GM19395 (cell line): Measurements from ENCODE around the gene DNAI7.

Source experiments
- ATAC-seq: cut with Tn5 transposase; IDR thresholded peaks from one replicate; pipeline ENCODE4 v1.9.1; 2021; ENCODE audit warnings: mild to moderate bottlenecking, moderate library complexity; ENCODE audit not compliant: unreplicated experiment

The DNAI7 gene

DNA sequence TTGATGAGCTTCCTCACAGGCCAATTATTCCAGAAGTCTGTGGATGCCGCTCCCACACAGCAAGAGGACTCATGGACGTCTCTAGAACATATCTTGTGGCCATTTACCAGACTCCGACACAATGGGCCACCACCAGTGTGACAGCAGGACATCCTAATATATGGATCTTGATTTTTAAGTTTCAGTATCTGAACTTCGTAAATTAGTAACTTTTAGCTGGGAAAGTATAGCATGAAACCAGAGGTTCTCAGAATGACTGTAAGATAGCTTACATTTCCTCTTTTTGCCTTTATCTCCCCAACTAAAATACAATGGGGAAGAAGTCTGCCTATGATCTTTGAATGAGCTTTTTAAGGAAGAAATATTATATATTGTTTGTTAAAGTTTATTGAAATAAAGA, 87.0 kb downstream of the DNAI7 start:
- peak; percentile 97 for ATAC-seq

GRCh38 chr12:25106818-25107217, 88.1 kb downstream of the DNAI7 start:
- no peak for ATAC-seq

DNA sequence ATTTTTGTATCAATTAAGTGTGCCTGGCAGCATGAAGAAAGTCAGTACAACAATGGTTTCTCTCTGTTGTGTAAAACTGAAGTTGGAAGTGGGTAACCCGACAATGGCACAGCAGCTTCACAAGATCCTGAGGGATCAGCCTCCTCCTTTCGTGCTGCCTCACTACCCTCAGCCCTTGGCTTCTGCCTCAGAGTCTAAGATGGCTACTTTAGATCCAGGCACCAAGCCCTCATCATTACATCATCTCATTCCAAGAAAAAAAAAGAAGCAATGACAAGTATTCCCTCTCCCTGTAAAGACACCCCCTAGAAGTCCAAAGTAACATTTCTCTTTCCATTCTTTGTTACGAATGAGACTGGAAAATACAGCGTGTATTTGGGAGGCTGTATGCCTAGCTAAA, 92.6 kb downstream of the DNAI7 start:
- no peak for ATAC-seq

DNA sequence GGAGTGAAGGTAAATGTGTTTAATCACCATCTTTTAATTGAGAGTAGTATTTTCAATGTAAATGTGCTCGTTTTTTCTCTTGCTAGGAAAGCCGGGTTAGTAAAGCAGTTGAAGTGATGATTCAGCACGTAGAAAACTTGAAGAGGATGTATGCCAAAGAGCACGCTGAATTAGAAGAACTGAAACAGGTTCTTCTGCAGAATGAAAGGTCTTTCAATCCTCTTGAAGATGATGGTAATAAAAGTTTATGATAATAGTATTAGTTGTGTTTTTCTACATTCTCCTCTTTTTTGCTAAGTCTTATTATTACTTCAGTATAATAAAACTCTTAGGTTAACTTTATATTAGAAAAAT, 93.9 kb downstream of the DNAI7 start:
- peak; percentile 76 for ATAC-seq

DNA sequence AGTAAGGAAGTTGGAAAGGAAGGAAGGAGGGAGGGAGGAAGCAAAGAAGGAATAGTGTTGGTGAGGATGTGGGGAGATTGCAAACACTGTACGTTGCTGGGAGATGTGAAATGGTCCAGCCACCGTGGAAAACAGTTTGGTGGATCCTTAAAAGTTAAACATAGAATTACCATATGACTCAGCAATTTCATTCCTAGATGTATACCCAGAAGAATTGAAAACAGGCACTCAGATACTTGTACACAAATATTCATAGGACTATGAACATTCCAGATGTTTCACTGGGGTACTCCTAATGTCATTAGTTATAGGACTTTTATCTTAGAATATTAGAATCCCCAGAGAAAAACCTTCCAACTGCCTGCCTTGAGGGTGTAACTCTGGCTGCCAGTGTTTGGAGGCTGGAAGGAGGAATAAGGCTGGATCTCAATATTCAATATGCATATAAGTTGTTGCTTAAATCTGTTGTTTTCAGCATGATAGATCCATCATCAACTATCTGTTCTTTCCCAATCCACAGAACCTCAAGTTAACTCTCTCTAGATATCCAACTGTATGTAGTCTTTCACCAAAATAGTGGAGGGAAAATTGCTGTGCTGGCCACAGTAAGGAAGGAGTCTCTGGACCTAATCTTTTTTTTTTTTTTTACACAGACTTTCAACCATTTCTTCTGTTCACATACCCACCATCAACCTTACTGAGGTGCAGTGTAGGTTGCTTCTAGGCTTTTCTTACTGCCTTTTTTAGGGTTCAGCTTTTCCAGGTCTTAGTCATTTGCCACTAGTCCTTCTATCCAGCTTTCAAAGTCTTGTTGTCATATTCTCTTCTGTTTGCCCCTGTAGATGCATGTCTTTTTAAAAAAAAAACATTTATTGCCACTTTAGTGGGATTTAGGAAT, 94.5 kb downstream of the DNAI7 start:
- ATAC-seq = peak; percentile 52

GRCh38 chr12:25099010-25099409, 96.0 kb downstream of the DNAI7 start:
- ATAC-seq = no peak

DNA sequence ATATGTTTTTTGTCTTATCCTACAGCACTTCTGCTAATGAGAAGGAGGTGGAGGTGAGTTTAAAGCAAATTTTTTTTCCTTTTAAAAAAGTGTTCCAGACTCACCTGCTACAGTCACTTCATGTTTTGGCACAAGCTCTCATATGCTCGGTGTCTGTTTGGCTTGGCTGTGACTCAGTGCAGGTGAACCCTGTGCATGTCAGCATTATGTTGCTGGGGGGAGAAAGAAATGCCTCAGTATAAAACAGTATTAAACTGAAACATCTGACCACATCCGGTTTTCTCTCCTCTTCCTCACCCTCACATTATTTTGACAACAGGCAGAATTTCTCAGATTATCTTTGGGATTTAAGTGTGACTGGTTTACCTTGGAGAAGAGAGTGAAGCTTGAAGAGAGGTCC, 105.2 kb downstream of the DNAI7 start:
- ATAC-seq = no peak

- ATAC-seq = no peak
These were observed 107.4 kb downstream of the DNAI7 start for GRCh38 chr12:25087596-25087995.

- no peak for ATAC-seq
These were observed 110.1 kb downstream of the DNAI7 start for GRCh38 chr12:25084816-25085215.

DNA sequence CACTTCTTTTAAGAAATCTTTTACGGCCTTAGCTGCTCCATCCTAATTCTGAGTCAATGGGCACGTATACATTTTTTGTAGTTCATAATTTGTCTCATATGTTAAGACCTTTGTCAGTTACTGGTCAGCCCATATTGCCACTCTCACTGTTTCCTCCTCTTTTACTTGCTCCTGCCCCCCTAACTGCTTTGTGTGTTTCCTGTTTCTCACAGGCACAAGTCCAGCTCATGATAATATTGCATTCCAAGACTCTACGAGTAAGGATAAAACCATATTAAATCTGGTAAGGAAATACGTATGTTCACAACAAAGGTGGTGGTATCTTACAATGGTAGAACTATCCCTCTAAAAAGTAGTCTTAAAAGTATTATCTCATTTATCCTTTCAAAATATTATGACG, 111.7 kb downstream of the DNAI7 start:
- ATAC-seq = no peak

GRCh38 chr12:25082628-25083027, 112.3 kb downstream of the DNAI7 start:
- ATAC-seq = no peak

- no peak for ATAC-seq
These were observed 115.6 kb downstream of the DNAI7 start for GRCh38 chr12:25079393-25079792.

DNA sequence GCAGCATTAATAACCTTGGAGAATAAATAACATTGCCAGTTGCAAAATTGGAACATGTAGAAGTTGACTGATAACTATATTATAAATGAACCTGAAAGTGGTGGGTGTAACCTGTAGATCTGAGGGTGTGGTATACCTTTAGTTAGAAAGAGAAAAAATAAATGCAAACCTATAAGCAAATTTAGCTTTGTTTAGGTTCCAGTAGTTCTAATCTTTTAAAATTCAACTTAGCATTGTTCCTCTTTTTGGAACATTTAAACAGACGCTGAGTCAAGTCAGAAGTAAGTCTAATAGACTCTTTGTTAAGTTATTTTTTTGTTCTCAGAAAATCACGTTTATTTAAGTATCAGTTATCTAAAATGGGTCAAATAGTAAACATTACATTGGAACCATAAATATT, 120.0 kb downstream of the DNAI7 start:
- ATAC-seq = no peak

DNA sequence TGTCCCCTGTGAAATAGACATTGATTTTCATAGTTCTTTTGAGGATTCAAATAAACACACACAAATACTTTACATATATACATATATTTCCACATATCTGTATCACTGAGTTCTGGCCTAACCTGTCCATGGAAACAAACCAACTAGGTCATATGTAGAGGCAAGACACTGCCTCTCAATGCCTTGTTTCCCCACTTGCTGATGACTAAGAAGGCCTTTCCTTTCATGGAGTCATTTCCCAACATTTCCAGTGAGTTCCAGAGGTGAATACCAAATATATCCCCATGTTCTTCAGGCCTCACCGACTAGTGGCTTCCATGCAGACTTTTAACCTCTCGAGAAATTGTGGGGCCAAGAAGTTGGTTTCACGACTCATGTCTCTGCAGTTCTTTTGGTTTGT, 120.8 kb downstream of the DNAI7 start:
- no peak for ATAC-seq

- ATAC-seq = no peak
These were observed 121.9 kb downstream of the DNAI7 start for GRCh38 chr12:25072906-25073650.

DNA sequence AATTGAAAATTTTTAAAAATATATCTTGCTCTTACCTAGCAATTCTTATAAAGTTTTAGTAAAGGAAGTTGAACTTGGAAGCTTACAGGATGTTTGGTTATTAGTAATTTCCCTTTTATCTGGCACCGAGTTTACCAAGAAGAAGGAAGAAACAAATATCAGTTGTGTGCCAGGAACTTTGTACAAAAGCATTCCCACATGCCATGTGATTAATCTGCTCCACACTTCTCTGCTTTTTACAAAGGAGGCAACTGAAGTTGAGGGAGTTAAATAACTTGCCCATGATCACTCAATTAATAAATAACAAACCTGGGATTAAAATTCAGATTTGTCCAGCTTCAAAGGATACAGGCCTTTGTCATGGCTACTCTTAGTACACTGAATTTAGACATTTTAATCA, 123.6 kb downstream of the DNAI7 start:
- no peak for ATAC-seq

DNA sequence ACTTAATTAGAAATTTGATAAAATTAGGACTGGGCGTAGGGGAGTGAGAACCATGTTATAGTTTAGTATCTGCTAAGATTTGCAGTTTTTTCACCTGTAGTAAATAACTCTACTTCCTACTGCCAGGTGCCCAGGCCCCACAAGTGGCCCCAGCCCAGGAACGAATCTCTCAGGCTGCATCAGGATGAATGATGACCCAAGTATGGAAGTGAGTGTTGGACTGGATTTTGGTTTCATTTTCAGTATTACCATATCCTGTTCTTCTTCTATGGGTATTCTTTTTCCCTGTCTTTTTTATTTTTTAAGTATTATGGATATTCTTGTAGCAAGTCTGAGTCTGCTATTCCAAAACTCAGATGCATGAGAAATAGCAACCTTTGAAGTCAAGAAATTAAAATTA, 125.7 kb downstream of the DNAI7 start:
- ATAC-seq = no peak

DNA sequence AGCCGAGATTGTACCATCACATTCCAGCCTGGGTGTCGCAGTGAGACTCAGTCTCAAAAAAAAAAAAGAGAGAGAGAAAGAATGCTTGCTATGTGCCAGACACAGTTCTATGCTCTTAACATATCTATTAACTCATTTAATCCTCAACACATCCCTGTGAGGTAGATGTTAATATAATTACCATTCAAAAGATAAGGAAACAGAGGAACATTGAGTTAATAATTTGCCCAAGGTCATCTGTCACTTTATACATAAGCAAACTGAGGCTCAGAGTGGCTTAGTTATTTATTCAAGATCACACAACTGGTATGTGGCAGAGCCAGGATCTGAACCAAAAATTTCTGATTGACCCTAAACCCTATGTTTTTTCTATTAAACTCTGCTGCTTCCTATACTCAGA, 129.9 kb downstream of the DNAI7 start:
- ATAC-seq = no peak

- peak; percentile 58 for ATAC-seq
These were observed 130.9 kb downstream of the DNAI7 start for GRCh38 chr12:25063873-25064628.

GRCh38 chr12:25058658-25059058, 136.3 kb downstream of the DNAI7 start:
- peak; percentile 65 for ATAC-seq
